ENCODE results near the gene STARD3NL.

STARD3NL gene

DNA sequence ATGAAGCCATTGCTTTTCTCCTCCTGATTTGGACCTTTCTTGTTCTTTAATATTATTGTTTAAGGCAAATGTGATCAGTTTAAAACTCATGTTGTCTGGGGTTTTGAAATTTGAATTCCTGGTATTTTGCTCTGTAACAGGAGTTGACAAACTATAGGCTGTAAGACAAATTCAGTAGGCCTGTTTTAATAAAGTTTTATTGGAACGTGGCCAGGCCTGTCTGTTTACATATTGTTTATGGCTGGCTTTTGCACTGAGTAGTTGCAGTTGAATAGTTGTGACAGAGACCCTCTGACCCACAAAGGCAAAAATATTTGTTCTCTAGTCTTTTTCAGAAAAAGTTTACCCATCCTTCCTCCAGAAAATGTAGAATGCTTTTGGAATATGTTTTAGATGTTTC is 29.8 kb downstream of the STARD3NL start:
- H3K27me3 ChIP-seq (ENCODE audit: insufficient read depth, insufficient read length), result no peaks in the 10 kb centered on the region
- H3K9me3 ChIP-seq (ENCODE audit: insufficient read depth, low read length), result no peaks in the 10 kb centered on the region
- H3K4me1 ChIP-seq (ENCODE audit: insufficient read depth, insufficient read length), result no peaks in the 10 kb centered on the region
- H3K36me3 ChIP-seq (ENCODE audit: insufficient read depth, insufficient read length, low read length), result peaks cover 49% of the 10 kb centered on the region
- no peak overlapping the region for H3K9ac ChIP-seq (ENCODE audit: insufficient read length, low read depth)
- H3K4me3 ChIP-seq (ENCODE audit: insufficient read length, low read depth), result no peak overlapping the region
- no peak for TF ChIP-seq ZNF274 (IDR thresholded peaks at IDR 0.05; ENCODE audit: low read depth, low read length)
- TF ChIP-seq SUZ12 (IDR thresholded peaks at IDR 0.05; ENCODE audit: extremely low read depth, insufficient read depth, insufficient read length), result no peak
- DNase-seq (ENCODE audit: low read depth, low spot score), result no peak

DNA sequence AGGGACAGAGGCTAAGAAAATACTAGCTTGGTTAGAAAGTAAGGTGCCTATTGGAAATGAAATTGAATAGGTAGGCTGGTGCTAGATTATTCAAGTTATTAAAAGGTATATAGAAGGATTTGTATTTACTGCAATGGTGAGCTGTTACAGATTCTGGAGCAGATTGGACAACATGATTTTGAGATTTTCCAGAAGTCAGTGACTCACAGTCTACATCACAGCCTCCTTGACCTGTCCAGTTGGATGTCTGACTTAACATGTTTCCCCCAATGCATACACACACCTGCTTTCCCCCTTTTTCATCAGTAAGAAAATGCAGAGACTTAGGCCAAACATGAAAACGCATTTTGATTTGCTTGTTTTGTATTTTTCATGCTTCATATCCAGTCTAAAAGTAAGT is 33.4 kb downstream of the STARD3NL start:
- Histone ChIP-seq H3K4me1 (ENCODE audit: insufficient read depth, insufficient read length) (no peaks in the 10 kb centered on the region), H3K36me3 (ENCODE audit: insufficient read depth, insufficient read length, low read length) (peaks cover 81% of the 10 kb centered on the region), H3K9me3 (ENCODE audit: insufficient read depth, low read length) (no peaks in the 10 kb centered on the region), H3K27me3 (ENCODE audit: insufficient read depth, insufficient read length) (no peaks in the 10 kb centered on the region), H3K9ac (ENCODE audit: insufficient read length, low read depth) (no peak overlapping the region), H3K4me3 (ENCODE audit: insufficient read length, low read depth) (no peak overlapping the region)
- TF ChIP-seq YY1 (IDR thresholded peaks at IDR 0.05; ENCODE audit: insufficient read depth, insufficient read length) (no peak), SUZ12 (IDR thresholded peaks at IDR 0.05; ENCODE audit: extremely low read depth, insufficient read depth, insufficient read length) (no peak), ZNF274 (IDR thresholded peaks at IDR 0.05; ENCODE audit: low read depth, low read length) (no peak)
- DNase-seq (ENCODE audit: low read depth, low spot score), result no peak

DNA sequence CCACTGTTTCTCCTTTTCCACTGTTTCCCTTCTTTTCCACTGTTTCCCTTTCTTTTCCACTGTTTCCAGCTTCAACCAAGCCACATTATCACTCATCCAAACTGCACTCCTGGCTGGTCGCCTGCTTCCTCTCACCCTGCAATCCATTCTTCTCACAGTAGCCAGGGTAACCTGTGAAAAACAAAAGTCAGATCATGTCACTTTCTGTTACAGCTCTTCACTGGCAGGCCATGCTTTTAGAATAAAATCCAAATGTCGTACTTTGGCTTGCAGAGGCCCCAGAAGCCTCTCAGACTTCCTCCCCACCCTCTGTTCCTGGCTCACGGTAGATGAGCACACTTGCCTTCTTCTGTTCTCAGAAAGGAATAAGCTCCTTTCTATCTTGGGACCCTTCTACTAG is 33.9 kb downstream of the STARD3NL start:
- H3K27me3 ChIP-seq (ENCODE audit: insufficient read depth, insufficient read length), result no peaks in the 10 kb centered on the region
- no peak for TF ChIP-seq YY1 (IDR thresholded peaks at IDR 0.05; ENCODE audit: insufficient read depth, insufficient read length)
- no peak for TF ChIP-seq SUZ12 (IDR thresholded peaks at IDR 0.05; ENCODE audit: extremely low read depth, insufficient read depth, insufficient read length)
- no peak for TF ChIP-seq ZNF274 (IDR thresholded peaks at IDR 0.05; ENCODE audit: low read depth, low read length)
- no peaks in the 10 kb centered on the region for H3K9me3 ChIP-seq (ENCODE audit: insufficient read depth, low read length)
- no peak overlapping the region for H3K4me3 ChIP-seq (ENCODE audit: insufficient read length, low read depth)
- no peak for DNase-seq (ENCODE audit: low read depth, low spot score)
- H3K36me3 ChIP-seq (ENCODE audit: insufficient read depth, insufficient read length, low read length), result peaks cover 81% of the 10 kb centered on the region
- no peak overlapping the region for H3K9ac ChIP-seq (ENCODE audit: insufficient read length, low read depth)
- H3K4me1 ChIP-seq (ENCODE audit: insufficient read depth, insufficient read length), result no peaks in the 10 kb centered on the region

DNA sequence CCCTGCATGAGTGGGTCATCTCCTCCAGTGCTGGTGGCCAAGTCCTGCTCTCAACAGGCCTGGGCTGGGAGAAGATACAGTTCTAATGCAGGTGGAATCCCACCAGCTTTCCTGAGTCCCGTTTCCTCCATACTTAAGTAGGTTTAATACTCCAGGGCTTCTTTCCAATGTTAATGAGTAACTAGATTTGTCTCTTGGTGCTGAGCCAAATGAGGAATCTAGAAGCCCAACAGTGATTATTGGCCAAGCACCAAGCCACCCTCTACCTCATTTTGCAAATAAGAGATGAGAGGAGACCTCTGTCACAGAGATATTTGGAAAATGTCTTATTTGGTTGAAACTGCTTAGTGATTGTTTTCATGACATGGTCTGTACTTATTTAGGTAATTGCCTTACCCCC is 37.1 kb downstream of the STARD3NL start:
- no peaks in the 10 kb centered on the region for H3K4me1 ChIP-seq (ENCODE audit: insufficient read depth, insufficient read length)
- DNase-seq (ENCODE audit: low read depth, low spot score), result no peak
- H3K36me3 ChIP-seq (ENCODE audit: insufficient read depth, insufficient read length, low read length), result peaks cover 85% of the 10 kb centered on the region
- no peaks in the 10 kb centered on the region for H3K9me3 ChIP-seq (ENCODE audit: insufficient read depth, low read length)
- H3K27me3 ChIP-seq (ENCODE audit: insufficient read depth, insufficient read length), result no peaks in the 10 kb centered on the region
- H3K4me3 ChIP-seq (ENCODE audit: insufficient read length, low read depth), result no peak overlapping the region
- no peak for TF ChIP-seq ZNF274 (IDR thresholded peaks at IDR 0.05; ENCODE audit: low read depth, low read length)
- TF ChIP-seq SUZ12 (IDR thresholded peaks at IDR 0.05; ENCODE audit: extremely low read depth, insufficient read depth, insufficient read length), result no peak
- no peak for TF ChIP-seq YY1 (IDR thresholded peaks at IDR 0.05; ENCODE audit: insufficient read depth, insufficient read length)
- H3K9ac ChIP-seq (ENCODE audit: insufficient read length, low read depth), result no peak overlapping the region

DNA sequence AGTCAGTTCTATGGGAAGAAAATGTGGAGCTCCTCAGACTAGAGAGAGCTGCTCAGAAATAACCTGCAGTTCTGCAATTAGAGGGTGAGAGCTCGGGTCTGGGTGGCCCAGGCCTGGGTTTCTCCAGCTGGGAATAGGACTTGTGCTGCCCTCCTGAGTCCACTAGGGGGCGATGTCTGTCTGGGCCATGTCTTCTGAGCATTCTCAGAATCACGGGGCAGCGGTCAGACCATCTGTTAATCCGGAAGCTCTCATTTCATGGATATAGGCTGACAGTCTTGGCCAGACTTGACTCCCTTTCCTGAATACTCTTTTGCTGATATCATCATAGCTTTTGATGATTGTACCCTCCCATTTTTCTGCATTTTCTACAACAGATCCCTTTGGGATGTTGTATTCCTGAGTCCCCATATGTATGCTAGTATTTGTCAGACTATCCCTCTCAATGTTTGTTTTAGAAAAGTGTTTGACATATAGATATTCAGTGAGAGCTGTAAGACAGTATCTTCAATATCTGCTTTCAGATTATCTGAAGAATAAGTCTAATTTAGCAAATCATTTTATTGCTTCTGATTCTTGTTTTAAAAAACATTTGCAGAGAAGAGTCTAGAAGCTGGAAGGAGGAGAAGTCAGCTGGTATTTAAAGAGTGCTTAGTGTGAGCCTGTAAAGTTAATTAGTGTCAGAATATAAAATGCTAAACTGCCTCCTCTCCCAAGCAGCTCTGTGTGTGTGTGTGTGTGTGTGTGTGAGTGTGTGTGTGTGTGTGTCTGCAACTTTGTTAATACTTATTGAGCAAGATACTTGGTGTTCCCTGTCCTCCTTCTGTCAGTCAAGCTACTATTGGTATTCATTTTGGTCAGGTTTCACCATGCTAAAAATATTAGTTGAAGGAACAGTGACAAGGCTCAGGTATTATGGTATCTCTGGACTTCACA is 38.0 kb downstream of the STARD3NL start:
- peak; percentile 74 for DNase-seq (ENCODE audit: low read depth, low spot score)
- peaks cover 87% of the 10 kb centered on the region for H3K36me3 ChIP-seq (ENCODE audit: insufficient read depth, insufficient read length, low read length)
- no peak overlapping the region for H3K9ac ChIP-seq (ENCODE audit: insufficient read length, low read depth)
- H3K4me3 ChIP-seq (ENCODE audit: insufficient read length, low read depth), result no peak overlapping the region
- H3K9me3 ChIP-seq (ENCODE audit: insufficient read depth, low read length), result no peaks in the 10 kb centered on the region
- H3K27me3 ChIP-seq (ENCODE audit: insufficient read depth, insufficient read length), result no peaks in the 10 kb centered on the region
- H3K4me1 ChIP-seq (ENCODE audit: insufficient read depth, insufficient read length), result no peaks in the 10 kb centered on the region
- no peak for TF ChIP-seq YY1 (IDR thresholded peaks at IDR 0.05; ENCODE audit: insufficient read depth, insufficient read length)
- no peak for TF ChIP-seq ZNF274 (IDR thresholded peaks at IDR 0.05; ENCODE audit: low read depth, low read length)
- TF ChIP-seq SUZ12 (IDR thresholded peaks at IDR 0.05; ENCODE audit: extremely low read depth, insufficient read depth, insufficient read length), result no peak

DNA sequence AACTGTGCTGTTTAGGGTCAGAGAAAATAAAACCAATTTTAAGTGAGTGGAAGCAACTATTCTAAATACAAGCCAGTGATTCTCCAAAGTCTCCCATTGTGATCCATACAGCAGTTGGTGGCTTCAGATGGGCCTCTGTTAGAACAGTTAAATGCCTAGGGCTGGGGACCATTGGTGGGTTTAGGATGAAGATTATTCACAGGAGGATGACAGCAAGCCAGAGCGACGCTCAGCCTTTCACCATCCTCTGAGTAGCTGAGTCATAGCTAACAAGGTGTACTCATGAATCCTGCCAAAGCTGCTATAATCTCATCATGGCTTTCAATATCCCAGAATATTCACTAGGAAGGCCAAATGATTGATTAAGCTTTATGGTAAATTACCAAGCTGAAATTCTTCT is 39.6 kb downstream of the STARD3NL start:
- H3K36me3 ChIP-seq (ENCODE audit: insufficient read depth, insufficient read length, low read length), result peaks cover 82% of the 10 kb centered on the region

DNA sequence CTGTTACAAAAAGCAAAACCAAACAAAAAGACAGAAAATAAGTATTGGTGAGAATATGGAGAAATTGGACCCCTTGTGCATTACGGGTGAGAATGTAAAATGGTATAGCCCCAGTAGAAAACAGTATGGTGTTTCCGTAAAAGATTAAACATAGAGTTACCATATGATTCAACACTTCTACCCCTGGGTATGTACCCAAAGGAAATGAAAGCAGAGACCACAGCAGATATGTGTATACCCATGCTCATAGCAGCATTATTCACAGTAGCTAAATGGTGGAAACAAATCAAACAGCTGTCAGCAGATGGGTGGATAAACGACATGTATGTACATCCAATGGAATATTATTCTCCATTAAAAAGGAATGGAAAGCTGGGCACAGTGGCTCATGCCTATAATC is 42.4 kb downstream of the STARD3NL start:
- Histone ChIP-seq H3K4me1 (ENCODE audit: insufficient read depth, insufficient read length) (no peaks in the 10 kb centered on the region), H3K4me3 (ENCODE audit: insufficient read length, low read depth) (no peak overlapping the region), H3K9ac (ENCODE audit: insufficient read length, low read depth) (no peak overlapping the region), H3K36me3 (ENCODE audit: insufficient read depth, insufficient read length, low read length) (peaks cover 71% of the 10 kb centered on the region), H3K27me3 (ENCODE audit: insufficient read depth, insufficient read length) (no peaks in the 10 kb centered on the region), H3K9me3 (ENCODE audit: insufficient read depth, low read length) (no peaks in the 10 kb centered on the region)
- TF ChIP-seq ZNF274 (IDR thresholded peaks at IDR 0.05; ENCODE audit: low read depth, low read length), result no peak
- TF ChIP-seq SUZ12 (IDR thresholded peaks at IDR 0.05; ENCODE audit: extremely low read depth, insufficient read depth, insufficient read length), result no peak
- TF ChIP-seq YY1 (IDR thresholded peaks at IDR 0.05; ENCODE audit: insufficient read depth, insufficient read length), result no peak
- DNase-seq (ENCODE audit: low read depth, low spot score), result no peak

More for the DNA sequence above, 39.6 kb downstream of the STARD3NL start:
- H3K9ac ChIP-seq (ENCODE audit: insufficient read length, low read depth), result no peak overlapping the region
- H3K27me3 ChIP-seq (ENCODE audit: insufficient read depth, insufficient read length), result no peaks in the 10 kb centered on the region
- no peak for DNase-seq (ENCODE audit: low read depth, low spot score)
- no peak overlapping the region for H3K4me3 ChIP-seq (ENCODE audit: insufficient read length, low read depth)
- TF ChIP-seq SUZ12 (IDR thresholded peaks at IDR 0.05; ENCODE audit: extremely low read depth, insufficient read depth, insufficient read length), result no peak
- no peak for TF ChIP-seq YY1 (IDR thresholded peaks at IDR 0.05; ENCODE audit: insufficient read depth, insufficient read length)
- no peak for TF ChIP-seq ZNF274 (IDR thresholded peaks at IDR 0.05; ENCODE audit: low read depth, low read length)
- H3K9me3 ChIP-seq (ENCODE audit: insufficient read depth, low read length), result no peaks in the 10 kb centered on the region
- H3K4me1 ChIP-seq (ENCODE audit: insufficient read depth, insufficient read length), result no peaks in the 10 kb centered on the region
